ENCODE results near the gene PTPRG. TPM values are rescaled to one million over a fixed set of nuclear protein-coding genes. Genes with fewer than 3 reads are reported as not detected.

PTPRG gene
- total RNA-seq, 2 donors from 2014 or later, result 26.0 to 26.3 TPM

DNA sequence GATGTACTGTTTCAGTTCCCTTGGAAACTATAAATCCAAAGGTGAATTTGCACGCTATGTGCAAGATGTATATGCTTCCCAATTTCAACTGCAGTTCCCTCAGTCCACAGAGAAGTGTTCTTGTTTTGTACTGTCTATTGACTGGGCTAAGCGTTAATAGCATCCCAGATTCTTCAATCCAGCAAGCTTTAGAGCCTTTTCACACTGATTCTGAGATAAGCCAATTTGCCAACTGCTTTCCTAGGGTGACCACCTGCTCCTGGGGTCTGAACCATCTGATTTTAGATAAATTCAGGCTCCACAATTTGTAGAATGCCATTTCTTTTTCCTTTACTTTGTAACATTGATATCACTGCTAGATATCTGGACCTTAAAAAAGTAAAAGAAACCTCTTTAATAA lies 340.1 kb downstream of the PTPRG start:
- Histone ChIP-seq H3K9ac (ENCODE audit: low read depth in 2 of 2, low read length in 2 of 2) (no peak overlapping the region), H3K36me3 (no peaks in the 10 kb centered on the region), H3K4me1 (no peaks in the 10 kb centered on the region), H3K4me3 (no peak overlapping the region), H3K9me3 (no peaks in the 10 kb centered on the region), H3K27ac (no peak overlapping the region), H3K27me3 (no peaks in the 10 kb centered on the region)
- TF ChIP-seq, protein P1, sequence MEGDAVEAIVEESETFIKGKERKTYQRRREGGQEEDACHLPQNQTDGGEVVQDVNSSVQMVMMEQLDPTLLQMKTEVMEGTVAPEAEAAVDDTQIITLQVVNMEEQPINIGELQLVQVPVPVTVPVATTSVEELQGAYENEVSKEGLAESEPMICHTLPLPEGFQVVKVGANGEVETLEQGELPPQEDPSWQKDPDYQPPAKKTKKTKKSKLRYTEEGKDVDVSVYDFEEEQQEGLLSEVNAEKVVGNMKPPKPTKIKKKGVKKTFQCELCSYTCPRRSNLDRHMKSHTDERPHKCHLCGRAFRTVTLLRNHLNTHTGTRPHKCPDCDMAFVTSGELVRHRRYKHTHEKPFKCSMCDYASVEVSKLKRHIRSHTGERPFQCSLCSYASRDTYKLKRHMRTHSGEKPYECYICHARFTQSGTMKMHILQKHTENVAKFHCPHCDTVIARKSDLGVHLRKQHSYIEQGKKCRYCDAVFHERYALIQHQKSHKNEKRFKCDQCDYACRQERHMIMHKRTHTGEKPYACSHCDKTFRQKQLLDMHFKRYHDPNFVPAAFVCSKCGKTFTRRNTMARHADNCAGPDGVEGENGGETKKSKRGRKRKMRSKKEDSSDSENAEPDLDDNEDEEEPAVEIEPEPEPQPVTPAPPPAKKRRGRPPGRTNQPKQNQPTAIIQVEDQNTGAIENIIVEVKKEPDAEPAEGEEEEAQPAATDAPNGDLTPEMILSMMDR (IDR thresholded peaks at IDR 0.05), result no peak
- intact Hi-C loops (cut with DNase I), result no loop called here
- DNase-seq, result no peak

DNA sequence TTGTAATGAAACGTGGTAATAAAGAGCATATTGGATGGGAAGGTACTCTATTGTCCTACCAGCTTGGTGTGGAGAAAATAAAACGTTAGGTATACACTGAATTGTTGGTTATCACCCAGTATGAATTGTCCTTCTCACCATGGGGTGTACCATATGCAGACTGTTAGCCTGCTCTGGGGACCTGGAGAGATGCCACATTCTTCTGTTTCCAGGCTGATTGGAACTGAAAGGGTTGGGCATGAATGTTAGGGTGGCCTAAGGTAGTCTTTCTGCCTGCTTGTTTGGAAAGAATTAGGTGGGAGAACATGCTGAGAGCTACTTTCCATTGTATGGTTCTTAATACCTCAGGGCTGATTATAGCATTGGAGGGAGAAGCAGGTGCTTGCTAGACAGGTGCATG lies 340.6 kb downstream of the PTPRG start:
- H3K36me3 ChIP-seq, result no peaks in the 10 kb centered on the region
- no peaks in the 10 kb centered on the region for H3K9me3 ChIP-seq
- no peaks in the 10 kb centered on the region for H3K4me1 ChIP-seq
- H3K4me3 ChIP-seq, result no peak overlapping the region
- H3K27me3 ChIP-seq, result no peaks in the 10 kb centered on the region
- TF ChIP-seq, protein P1 (IDR thresholded peaks at IDR 0.05), result no peak
- DNase-seq, result no peak
- H3K27ac ChIP-seq, result no peak overlapping the region
- H3K9ac ChIP-seq (ENCODE audit: low read depth in 2 of 2, low read length in 2 of 2), result no peak overlapping the region
- intact Hi-C loops (cut with DNase I), result no loop called here

DNA sequence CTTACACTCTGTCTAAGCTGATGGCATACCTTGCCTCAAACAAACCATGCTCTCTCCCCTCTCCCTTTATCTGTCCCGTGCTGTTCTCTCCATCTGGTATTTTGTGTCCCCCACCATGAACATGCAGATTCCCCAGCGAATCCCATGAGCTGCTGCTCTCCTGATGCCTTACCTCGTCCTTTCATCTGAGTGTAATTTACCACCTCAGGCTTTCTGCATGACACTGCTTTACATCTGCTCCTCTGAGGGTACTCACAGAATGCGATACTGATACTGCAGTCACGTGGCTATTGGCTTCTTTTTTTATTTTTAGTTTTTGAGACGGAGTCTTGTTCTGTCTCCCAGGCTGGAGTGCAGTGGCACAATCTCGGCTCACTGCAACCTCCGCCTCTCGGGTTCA lies 341.7 kb downstream of the PTPRG start:
- H3K9me3 ChIP-seq, result no peaks in the 10 kb centered on the region
- no peak overlapping the region for H3K27ac ChIP-seq
- intact Hi-C loops (cut with DNase I), result no loop called here
- no peaks in the 10 kb centered on the region for H3K36me3 ChIP-seq
- no peak overlapping the region for H3K9ac ChIP-seq (ENCODE audit: low read depth in 2 of 2, low read length in 2 of 2)
- DNase-seq, result no peak
- H3K4me3 ChIP-seq, result no peak overlapping the region
- no peaks in the 10 kb centered on the region for H3K4me1 ChIP-seq
- no peaks in the 10 kb centered on the region for H3K27me3 ChIP-seq
- TF ChIP-seq, protein P1 (IDR thresholded peaks at IDR 0.05), result no peak

DNA sequence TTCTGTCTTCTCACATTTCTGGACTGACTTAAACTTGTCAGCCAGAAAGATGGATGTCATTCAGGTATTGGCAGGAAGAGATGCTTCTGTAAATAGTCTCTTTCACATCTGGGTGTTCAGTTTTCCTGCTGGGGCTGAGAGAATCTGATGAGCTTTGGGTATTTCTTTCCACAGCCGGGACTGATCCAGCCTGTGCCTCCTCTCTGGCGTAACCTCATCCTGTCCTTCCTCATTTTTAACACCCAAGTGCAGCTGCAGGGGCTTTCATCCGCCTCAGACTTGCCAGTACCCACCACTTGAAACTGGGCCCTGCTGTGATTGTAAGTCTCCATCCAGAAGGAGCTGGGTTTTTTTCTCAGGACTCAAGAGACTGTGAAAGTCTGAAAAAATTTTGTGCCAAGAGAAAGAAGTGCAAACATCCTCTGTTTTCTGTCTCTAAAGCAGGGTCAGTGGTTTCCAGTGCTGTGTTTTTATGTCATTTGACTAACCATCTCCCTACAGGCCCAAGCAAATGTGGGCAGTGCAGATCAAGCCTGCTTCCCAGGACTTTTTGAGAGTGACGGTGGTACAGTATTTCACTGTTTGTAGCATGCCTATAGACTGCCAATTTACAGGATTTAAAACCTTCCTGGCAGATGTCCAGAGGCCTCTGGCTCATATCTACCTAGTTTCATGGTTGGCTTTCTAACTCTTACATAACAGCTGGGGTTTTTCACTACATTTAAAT lies 342.7 kb downstream of the PTPRG start:
- H3K36me3 ChIP-seq, result no peaks in the 10 kb centered on the region
- TF ChIP-seq, protein P1 (IDR thresholded peaks at IDR 0.05), result no peak
- H3K27ac ChIP-seq, result peak overlapping the region; percentile 31
- DNase-seq, result peak; percentile 21
- no peak overlapping the region for H3K9ac ChIP-seq (ENCODE audit: low read depth in 2 of 2, low read length in 2 of 2)
- H3K9me3 ChIP-seq, result no peaks in the 10 kb centered on the region
- no peaks in the 10 kb centered on the region for H3K4me1 ChIP-seq
- intact Hi-C loops (cut with DNase I), result no loop called here
- no peaks in the 10 kb centered on the region for H3K27me3 ChIP-seq
- no peak overlapping the region for H3K4me3 ChIP-seq

DNA sequence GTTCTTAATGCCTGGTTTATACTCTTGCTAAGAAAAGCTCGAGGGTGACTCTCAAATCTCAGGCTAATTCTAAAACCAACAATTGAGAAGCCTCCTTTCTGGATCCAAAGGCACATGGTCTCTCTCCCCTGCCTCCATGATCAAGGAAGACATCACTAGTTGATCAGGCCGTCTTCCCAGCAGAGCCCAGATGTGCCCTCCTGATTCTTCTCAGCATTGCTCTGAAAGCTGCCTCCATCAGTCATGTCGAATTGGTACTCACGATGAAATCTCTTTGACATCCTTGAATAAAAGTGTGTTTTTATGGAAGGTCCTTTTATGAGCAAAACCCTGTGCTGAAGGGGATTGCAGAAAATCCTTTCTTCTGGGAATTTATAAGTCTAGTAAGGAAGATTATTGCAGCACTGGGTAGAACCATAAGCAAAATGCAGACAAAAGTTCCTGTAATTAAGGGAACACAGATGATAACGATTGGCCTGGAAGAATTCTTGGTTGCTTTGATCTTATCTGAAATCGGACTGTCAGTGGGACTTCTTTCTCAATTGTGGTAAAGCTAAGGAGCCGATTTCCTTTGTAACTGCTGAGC lies 345.9 kb downstream of the PTPRG start:
- no peak for DNase-seq

More for the DNA sequence above, 345.9 kb downstream of the PTPRG start:
- Histone ChIP-seq H3K9me3 (no peaks in the 10 kb centered on the region), H3K9ac (ENCODE audit: low read depth in 2 of 2, low read length in 2 of 2) (no peak overlapping the region), H3K27me3 (no peaks in the 10 kb centered on the region), H3K36me3 (no peaks in the 10 kb centered on the region), H3K4me3 (no peak overlapping the region), H3K27ac (no peak overlapping the region), H3K4me1 (no peaks in the 10 kb centered on the region)
- intact Hi-C loops (cut with DNase I), result no loop called here
- TF ChIP-seq, protein P1 (IDR thresholded peaks at IDR 0.05), result no peak
